MCF 10A (cell line): ENCODE measurements around the gene RPL32. TPM values are rescaled to one million over a fixed set of nuclear protein-coding genes. Genes with fewer than 3 reads are reported as not detected.
"Not testable (repeated sequence)": the region's sequence is repeated elsewhere in the genome, so short reads cannot be mapped to it uniquely, and the experiment has no call there.

ENCODE experiments used
- BruUV-seq: library from RNA; stranded (reverse); fragments of 400-500 nt; replicated peaks from 2 replicates; lab custom pipeline; 2021; lab: Mats Ljungman, UMichigan
- CTCF ChIA-PET: fragments of 300-600 bp; sonication (Branson Sonifier 250); formaldehyde crosslinking; extraction: SDS; loops from one replicate; lab custom pipeline; 2021; ENCODE audit warnings: antibody characterized with exemption, inconsistent platforms; lab: Yijun Ruan, JAX
- POLR2A ChIA-PET: fragments of 300-600, 350-650 bp; sonication (Branson Sonifier 250); formaldehyde crosslinking; extraction: SDS; loops from one replicate; lab custom pipeline; 2020; ENCODE audit warnings: antibody characterized with exemption, inconsistent platforms; lab: Yijun Ruan, JAX
- DNase-seq: peaks from one replicate; pipeline ENCODE4 v3.0.0-alpha.2; 2018; ENCODE audit not compliant: unreplicated experiment
- H3K27ac Mint-ChIP-seq: one replicate; pipeline ENCODE4 v1.8.0; 2022; ENCODE audit warnings: mild to moderate bottlenecking, low read depth, mixed read lengths; ENCODE audit not compliant: unreplicated experiment
- H3K27me3 Mint-ChIP-seq: one replicate; pipeline ENCODE4 v1.8.0; 2022; ENCODE audit warnings: mixed read lengths; ENCODE audit not compliant: insufficient read depth, unreplicated experiment
- H3K36me3 Mint-ChIP-seq: one replicate; pipeline ENCODE4 v1.8.0; 2022; ENCODE audit warnings: mild to moderate bottlenecking, moderate library complexity, mixed read lengths; ENCODE audit not compliant: insufficient read depth, unreplicated experiment
- H3K4me1 Mint-ChIP-seq: one replicate; pipeline ENCODE4 v1.8.0; 2022; ENCODE audit warnings: mixed read lengths; ENCODE audit not compliant: insufficient read depth, unreplicated experiment
- H3K4me3 Mint-ChIP-seq: one replicate; pipeline ENCODE4 v1.8.0; 2022; ENCODE audit warnings: mild to moderate bottlenecking, moderate library complexity, mixed read lengths; ENCODE audit not compliant: unreplicated experiment
- H3K9me3 Mint-ChIP-seq: one replicate; pipeline ENCODE4 v1.8.0; 2022; ENCODE audit warnings: mixed read lengths; ENCODE audit not compliant: unreplicated experiment
- CTCF ChIP-seq: fragments of 200-600 bp; IDR thresholded peaks from one replicate; pipeline ENCODE4 v1.8.0; 2022; ENCODE audit warnings: antibody characterized with exemption, mild to moderate bottlenecking; ENCODE audit not compliant: unreplicated experiment
- intact Hi-C: fragments of 100-400 bp; cut with micrococcal nuclease; formaldehyde crosslinking; loops from 2 replicates; pipeline ENCODE4 v1.14.1; 2022
- total RNA-seq: library from RNA; stranded (reverse); gene quantifications from 2 replicates; pipeline ENCODE4 v1.2.3, GENCODE V29; 2022

RPL32 gene
- total RNA-seq, 1 experiment from 2014 or later: 2,288 TPM

GRCh38 chr3:12859840-12860239 lies 18.5 kb upstream of the RPL32 start:
- no peaks in the 10 kb centered on the region for H3K4me1 Mint-ChIP-seq
- CTCF ChIA-PET: interaction anchor here (1.4 kb wide), 1 partner anchor 18 kb away, joined by 3 read pairs; the partner anchor contains the start of gene RPL32
- POLR2A ChIA-PET: no interaction called here
- H3K36me3 Mint-ChIP-seq: no peaks in the 10 kb centered on the region
- BruUV-seq: no TSS peak
- H3K27me3 Mint-ChIP-seq: peaks cover 11% of the 10 kb centered on the region
- H3K27ac Mint-ChIP-seq: no peak overlapping the region
- H3K9me3 Mint-ChIP-seq: peaks cover 4% of the 10 kb centered on the region
- intact Hi-C loops: loop anchor here (10.0 kb wide), 1 partner anchor 795 kb away; no protein-coding TSS in a partner anchor
- H3K4me3 Mint-ChIP-seq: no peak overlapping the region
- TF ChIP-seq CTCF: no peak
- DNase-seq: no peak

GRCh38 chr3:12856626-12857025 lies 15.3 kb upstream of the RPL32 start:
- no peak for TF ChIP-seq CTCF
- Mint-ChIP-seq H3K9me3 (no peaks in the 10 kb centered on the region), H3K4me1 (no peaks in the 10 kb centered on the region), H3K36me3 (no peaks in the 10 kb centered on the region), H3K27ac (no peak overlapping the region), H3K4me3 (no peak overlapping the region), H3K27me3 (peaks cover 19% of the 10 kb centered on the region)
- POLR2A ChIA-PET: interaction anchor here (1.0 kb wide), 1 partner anchor 15 kb away, joined by 3 read pairs; no protein-coding TSS in a partner anchor
- CTCF ChIA-PET: interaction anchor here (1.1 to 2.2 kb wide), 2 partner anchors 14 to 36 kb away, joined by 3 to 6 read pairs; no protein-coding TSS in a partner anchor
- BruUV-seq: no TSS peak
- no peak for DNase-seq
- intact Hi-C loops: no loop called here

DNA sequence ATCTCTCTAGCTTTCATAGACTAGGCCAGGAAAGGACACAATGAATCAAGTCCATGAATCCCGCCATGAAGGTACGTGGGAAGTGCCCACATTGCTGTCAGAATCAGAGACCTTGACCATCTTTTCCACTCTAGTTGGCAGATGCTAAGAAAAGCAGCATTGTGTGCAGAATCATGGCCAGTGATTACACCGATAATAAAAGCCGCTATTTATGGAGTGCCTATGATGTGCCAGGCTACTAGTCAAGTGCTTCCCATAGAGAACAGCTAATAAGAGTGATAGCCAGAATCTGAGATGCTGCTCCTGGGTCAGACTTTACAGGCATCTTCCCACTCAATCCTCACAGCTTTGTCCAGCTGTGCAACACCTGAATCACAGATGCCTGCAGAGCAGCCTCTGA lies 13.2 kb upstream of the RPL32 start:
- no peak for TF ChIP-seq CTCF
- BruUV-seq: no TSS peak
- DNase-seq: no peak
- H3K36me3 Mint-ChIP-seq: no peaks in the 10 kb centered on the region
- POLR2A ChIA-PET: no interaction called here
- H3K27me3 Mint-ChIP-seq: peaks cover 19% of the 10 kb centered on the region
- H3K9me3 Mint-ChIP-seq: no peaks in the 10 kb centered on the region
- H3K4me1 Mint-ChIP-seq: no peaks in the 10 kb centered on the region
- intact Hi-C loops: no loop called here
- no peak overlapping the region for H3K4me3 Mint-ChIP-seq
- CTCF ChIA-PET: interaction anchor here (2.2 kb wide), 1 partner anchor 12 kb away, joined by 6 read pairs; no protein-coding TSS in a partner anchor
- H3K27ac Mint-ChIP-seq: no peak overlapping the region

DNA sequence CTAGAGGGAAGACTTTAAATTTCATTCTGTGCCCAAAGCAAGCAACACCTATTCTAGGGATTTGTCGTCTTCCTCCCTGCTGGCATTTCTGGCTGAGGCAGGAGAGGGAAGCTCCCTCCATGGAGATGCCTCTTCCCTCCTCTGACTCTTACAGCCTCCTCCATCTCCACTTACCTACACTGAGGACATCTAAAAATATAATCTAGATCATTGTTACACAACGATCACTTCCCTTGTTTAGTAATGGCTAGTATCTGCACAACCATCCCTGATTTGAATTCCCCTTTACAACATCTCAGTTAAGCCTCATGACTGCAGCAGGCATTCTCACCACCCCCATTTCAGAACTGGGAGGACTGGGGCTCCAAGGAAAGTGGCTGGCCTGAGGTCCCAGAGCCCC lies 12.5 kb upstream of the RPL32 start:
- POLR2A ChIA-PET: interaction anchor here (0.7 kb wide), 1 partner anchor 13 kb away, joined by 3 read pairs; no protein-coding TSS in a partner anchor
- intact Hi-C loops: not testable (repeated sequence)

More for the DNA sequence above, 12.5 kb upstream of the RPL32 start:
- CTCF ChIA-PET: interaction anchor here (2.5 kb wide), 1 partner anchor 12 kb away, joined by 15 read pairs; the partner anchor contains the start of gene RPL32
- DNase-seq, H3K4me1 Mint-ChIP-seq, H3K36me3 Mint-ChIP-seq, H3K27ac Mint-ChIP-seq, BruUV-seq, H3K4me3 Mint-ChIP-seq, H3K9me3 Mint-ChIP-seq: not testable (repeated sequence)
- H3K27me3 Mint-ChIP-seq: peaks cover 19% of the 10 kb centered on the region
